CD4-positive, alpha-beta T cell treated with Interleukin-17A for 4 hours (primary cell): ENCODE measurements around the gene PDE6H.

Source experiments
- DNase-seq: peaks from one replicate; pipeline ENCODE4 v3.0.0-alpha.2; 2020; ENCODE audit warnings: mixed read lengths

The PDE6H gene

GRCh38 chr12:15007551-15007950 is 34.7 kb downstream of the PDE6H start:
- no peak for DNase-seq

DNA sequence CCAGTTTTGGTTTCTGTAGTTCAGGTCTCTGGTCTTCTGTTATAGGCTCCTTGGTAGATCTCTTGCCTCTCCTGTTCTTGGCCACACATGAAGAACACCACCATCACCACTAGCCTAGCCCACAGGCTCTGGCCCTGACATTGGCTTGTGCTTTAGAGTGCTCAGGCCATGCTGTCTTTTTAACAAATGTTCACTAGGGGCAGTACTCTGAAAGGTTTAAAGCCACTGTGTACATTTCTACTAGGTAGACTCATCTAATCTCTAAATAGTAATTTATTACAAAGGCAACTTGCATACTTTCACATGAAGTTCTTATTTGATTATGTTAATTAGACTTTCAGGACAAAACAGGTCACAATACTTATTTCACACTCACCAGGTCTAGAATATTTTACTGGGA is 38.3 kb downstream of the PDE6H start:
- DNase-seq = no peak

GRCh38 chr12:15013634-15014179 is 40.9 kb downstream of the PDE6H start:
- no peak for DNase-seq

- DNase-seq = no peak
Observed at GRCh38 chr12:15014708-15015107, 41.9 kb downstream of the PDE6H start.

DNA sequence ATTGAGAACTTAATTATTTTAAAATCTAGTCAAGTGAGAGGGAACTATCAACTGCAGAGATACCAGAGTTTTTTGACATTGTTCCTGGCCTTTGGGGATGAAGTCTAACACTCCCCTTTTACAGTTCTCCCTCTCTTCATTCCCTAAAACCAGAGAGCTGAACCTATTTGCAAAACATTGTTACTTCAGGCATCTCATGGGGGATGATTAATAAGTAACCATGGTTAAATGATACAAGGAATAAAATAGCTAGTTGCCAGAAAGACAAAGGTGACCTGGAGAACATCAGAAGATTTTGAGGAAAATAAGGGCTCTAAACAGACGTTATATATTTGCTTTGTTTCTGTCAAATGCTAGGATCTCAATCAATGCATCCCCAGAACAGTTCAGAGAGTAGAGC is 42.3 kb downstream of the PDE6H start:
- no peak for DNase-seq

DNA sequence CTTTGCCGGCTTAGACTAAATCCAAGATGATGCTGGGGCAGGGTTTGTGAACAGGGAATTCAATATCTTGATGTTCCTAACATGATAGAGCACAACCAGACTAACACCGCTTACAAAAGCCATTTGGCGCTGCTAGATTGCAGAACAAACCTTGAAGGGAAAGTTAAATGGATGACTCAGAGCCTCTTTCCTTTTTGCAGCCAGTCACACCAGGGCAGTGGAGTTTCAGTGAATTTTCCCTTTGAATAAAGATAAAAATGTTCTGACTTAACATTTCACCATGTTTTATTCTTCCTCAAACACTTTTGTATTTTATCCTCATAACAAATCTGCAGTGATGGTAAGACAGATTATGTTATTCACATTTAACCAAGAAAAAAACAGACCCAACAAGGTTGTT is 47.3 kb downstream of the PDE6H start:
- DNase-seq = no peak
